Measurements from ENCODE around the gene PRKG1.
"Not testable (repeated sequence)": the region's sequence is repeated elsewhere in the genome, so short reads cannot be mapped to it uniquely, and the experiment has no call there.

PRKG1 gene

GRCh38 chr10:51273574-51273973 lies 199.3 kb downstream of the PRKG1 start:
- Histone ChIP-seq H3K4me1 (ENCODE audit: insufficient read depth, low read length) (peaks cover 10% of the 10 kb centered on the region; the same call in 1 of the 2 replicates), H3K27me3 (ENCODE audit: insufficient read depth, low read length) (no peaks in the 10 kb centered on the region), H3K27ac (ENCODE audit: low read depth, low read length) (no peak overlapping the region), H3K9ac (ENCODE audit: low read depth, low read length) (no peak overlapping the region), H3K36me3 (ENCODE audit: insufficient read depth, low read length) (no peaks in the 10 kb centered on the region), H3K4me3 (ENCODE audit: low read length) (no peak overlapping the region), H3K9me3 (ENCODE audit: insufficient read depth, low read depth, low read length) (peaks cover 2% of the 10 kb centered on the region; the same call in 1 of the 2 replicates)
- WGBS, result 98% methylated on average over 5 of the region's 5 CpGs

GRCh38 chr10:51276097-51276496 lies 201.8 kb downstream of the PRKG1 start:
- H3K27me3 ChIP-seq (ENCODE audit: insufficient read depth, low read length); H3K9me3 ChIP-seq (ENCODE audit: insufficient read depth, low read depth, low read length); H3K36me3 ChIP-seq (ENCODE audit: insufficient read depth, low read length); H3K9ac ChIP-seq (ENCODE audit: low read depth, low read length); H3K27ac ChIP-seq (ENCODE audit: low read depth, low read length); H3K4me3 ChIP-seq (ENCODE audit: low read length); H3K4me1 ChIP-seq (ENCODE audit: insufficient read depth, low read length): not testable (repeated sequence)
- WGBS, result 100% methylated on average over 5 of the region's 6 CpGs

- H3K4me3 ChIP-seq (ENCODE audit: low read length), result not testable (repeated sequence)
Measured at GRCh38 chr10:51281387-51281786, 207.1 kb downstream of the PRKG1 start.

GRCh38 chr10:51285601-51286000 lies 211.3 kb downstream of the PRKG1 start:
- Histone ChIP-seq H3K27me3 (ENCODE audit: insufficient read depth, low read length) (no peaks in the 10 kb centered on the region), H3K36me3 (ENCODE audit: insufficient read depth, low read length) (no peaks in the 10 kb centered on the region), H3K4me3 (ENCODE audit: low read length) (no peak overlapping the region), H3K9me3 (ENCODE audit: insufficient read depth, low read depth, low read length) (no peaks in the 10 kb centered on the region), H3K9ac (ENCODE audit: low read depth, low read length) (no peak overlapping the region), H3K4me1 (ENCODE audit: insufficient read depth, low read length) (peaks cover 15% of the 10 kb centered on the region), H3K27ac (ENCODE audit: low read depth, low read length) (no peak overlapping the region)
- WGBS, result 92% methylated on average over 3 of the region's 3 CpGs

More at GRCh38 chr10:51281387-51281786, 207.1 kb downstream of the PRKG1 start:
- H3K27ac ChIP-seq (ENCODE audit: low read depth, low read length); H3K27me3 ChIP-seq (ENCODE audit: insufficient read depth, low read length); H3K9ac ChIP-seq (ENCODE audit: low read depth, low read length); H3K36me3 ChIP-seq (ENCODE audit: insufficient read depth, low read length); H3K9me3 ChIP-seq (ENCODE audit: insufficient read depth, low read depth, low read length): not testable (repeated sequence)
- 86% methylated on average over 5 of the region's 5 CpGs for WGBS
- peaks cover 15% of the 10 kb centered on the region for H3K4me1 ChIP-seq (ENCODE audit: insufficient read depth, low read length)

GRCh38 chr10:51288511-51288910 lies 214.2 kb downstream of the PRKG1 start:
- Histone ChIP-seq H3K36me3 (ENCODE audit: insufficient read depth, low read length) (no peaks in the 10 kb centered on the region), H3K27ac (ENCODE audit: low read depth, low read length) (no peak overlapping the region), H3K9me3 (ENCODE audit: insufficient read depth, low read depth, low read length) (no peaks in the 10 kb centered on the region), H3K4me1 (ENCODE audit: insufficient read depth, low read length) (peaks cover under 1% of the 10 kb centered on the region; the same call in 1 of the 2 replicates), H3K4me3 (ENCODE audit: low read length) (no peak overlapping the region), H3K9ac (ENCODE audit: low read depth, low read length) (no peak overlapping the region), H3K27me3 (ENCODE audit: insufficient read depth, low read length) (no peaks in the 10 kb centered on the region)

- no peak overlapping the region for H3K4me3 ChIP-seq (ENCODE audit: low read length)
- H3K36me3 ChIP-seq (ENCODE audit: insufficient read depth, low read length), result no peaks in the 10 kb centered on the region
- H3K4me1 ChIP-seq (ENCODE audit: insufficient read depth, low read length), result no peaks in the 10 kb centered on the region
- WGBS, result 89% methylated on average over 1 of the region's 1 CpG
- H3K9me3 ChIP-seq (ENCODE audit: insufficient read depth, low read depth, low read length), result no peaks in the 10 kb centered on the region
- H3K27me3 ChIP-seq (ENCODE audit: insufficient read depth, low read length), result no peaks in the 10 kb centered on the region
- no peak overlapping the region for H3K9ac ChIP-seq (ENCODE audit: low read depth, low read length)
- H3K27ac ChIP-seq (ENCODE audit: low read depth, low read length), result no peak overlapping the region
Measured at GRCh38 chr10:51289519-51289918, 215.2 kb downstream of the PRKG1 start.

- Histone ChIP-seq H3K9ac (ENCODE audit: low read depth, low read length) (no peak overlapping the region), H3K36me3 (ENCODE audit: insufficient read depth, low read length) (no peaks in the 10 kb centered on the region), H3K27ac (ENCODE audit: low read depth, low read length) (no peak overlapping the region), H3K4me1 (ENCODE audit: insufficient read depth, low read length) (no peaks in the 10 kb centered on the region), H3K9me3 (ENCODE audit: insufficient read depth, low read depth, low read length) (no peaks in the 10 kb centered on the region), H3K27me3 (ENCODE audit: insufficient read depth, low read length) (no peaks in the 10 kb centered on the region), H3K4me3 (ENCODE audit: low read length) (no peak overlapping the region)
- WGBS, result 92% methylated on average over 2 of the region's 2 CpGs
Measured at GRCh38 chr10:51291961-51292360, 217.7 kb downstream of the PRKG1 start.

- Histone ChIP-seq H3K4me3 (ENCODE audit: low read length) (no peak overlapping the region), H3K27ac (ENCODE audit: low read depth, low read length) (no peak overlapping the region), H3K27me3 (ENCODE audit: insufficient read depth, low read length) (no peaks in the 10 kb centered on the region), H3K9me3 (ENCODE audit: insufficient read depth, low read depth, low read length) (no peaks in the 10 kb centered on the region), H3K36me3 (ENCODE audit: insufficient read depth, low read length) (no peaks in the 10 kb centered on the region), H3K9ac (ENCODE audit: low read depth, low read length) (no peak overlapping the region), H3K4me1 (ENCODE audit: insufficient read depth, low read length) (peaks cover 14% of the 10 kb centered on the region; the same call in 1 of the 2 replicates)
- WGBS, result no CpG with 5 or more reads among the region's 2 CpGs
Measured at GRCh38 chr10:51297438-51297837, 223.2 kb downstream of the PRKG1 start.

GRCh38 chr10:51300617-51301304 lies 226.5 kb downstream of the PRKG1 start:
- Histone ChIP-seq H3K36me3 (ENCODE audit: insufficient read depth, low read length) (no peaks in the 10 kb centered on the region), H3K27me3 (ENCODE audit: insufficient read depth, low read length) (no peaks in the 10 kb centered on the region), H3K27ac (ENCODE audit: low read depth, low read length) (no peak overlapping the region), H3K9me3 (ENCODE audit: insufficient read depth, low read depth, low read length) (no peaks in the 10 kb centered on the region), H3K4me3 (ENCODE audit: low read length) (no peak overlapping the region), H3K9ac (ENCODE audit: low read depth, low read length) (no peak overlapping the region), H3K4me1 (ENCODE audit: insufficient read depth, low read length) (peaks cover 14% of the 10 kb centered on the region; the same call in 1 of the 2 replicates)
- 90% methylated on average over 2 of the region's 2 CpGs for WGBS

GRCh38 chr10:51301644-51302043 lies 227.4 kb downstream of the PRKG1 start:
- no peaks in the 10 kb centered on the region for H3K36me3 ChIP-seq (ENCODE audit: insufficient read depth, low read length)
- no peaks in the 10 kb centered on the region for H3K27me3 ChIP-seq (ENCODE audit: insufficient read depth, low read length)
- no peak overlapping the region for H3K4me3 ChIP-seq (ENCODE audit: low read length)
- H3K4me1 ChIP-seq (ENCODE audit: insufficient read depth, low read length), result peaks cover 14% of the 10 kb centered on the region; the same call in 1 of the 2 replicates
- H3K9me3 ChIP-seq (ENCODE audit: insufficient read depth, low read depth, low read length), result no peaks in the 10 kb centered on the region
- 74% methylated on average over 5 of the region's 5 CpGs for WGBS
- H3K9ac ChIP-seq (ENCODE audit: low read depth, low read length), result no peak overlapping the region
- H3K27ac ChIP-seq (ENCODE audit: low read depth, low read length), result no peak overlapping the region

- Histone ChIP-seq H3K4me3 (ENCODE audit: low read length) (no peak overlapping the region), H3K9ac (ENCODE audit: low read depth, low read length) (no peak overlapping the region), H3K9me3 (ENCODE audit: insufficient read depth, low read depth, low read length) (no peaks in the 10 kb centered on the region), H3K27me3 (ENCODE audit: insufficient read depth, low read length) (no peaks in the 10 kb centered on the region), H3K4me1 (ENCODE audit: insufficient read depth, low read length) (peaks cover 14% of the 10 kb centered on the region; the same call in 1 of the 2 replicates), H3K27ac (ENCODE audit: low read depth, low read length) (no peak overlapping the region), H3K36me3 (ENCODE audit: insufficient read depth, low read length) (no peaks in the 10 kb centered on the region)
- WGBS, result no CpG with 5 or more reads among the region's 1 CpG
Measured at GRCh38 chr10:51302316-51302715, 228.0 kb downstream of the PRKG1 start.

- H3K4me1 ChIP-seq (ENCODE audit: insufficient read depth, low read length), result no peaks in the 10 kb centered on the region
- H3K9me3 ChIP-seq (ENCODE audit: insufficient read depth, low read depth, low read length), result no peaks in the 10 kb centered on the region
- no CpG with 5 or more reads among the region's 1 CpG for WGBS
- no peaks in the 10 kb centered on the region for H3K27me3 ChIP-seq (ENCODE audit: insufficient read depth, low read length)
- H3K36me3 ChIP-seq (ENCODE audit: insufficient read depth, low read length), result no peaks in the 10 kb centered on the region
- no peak overlapping the region for H3K4me3 ChIP-seq (ENCODE audit: low read length)
- no peak overlapping the region for H3K9ac ChIP-seq (ENCODE audit: low read depth, low read length)
- no peak overlapping the region for H3K27ac ChIP-seq (ENCODE audit: low read depth, low read length)
Measured at GRCh38 chr10:51308116-51308515, 233.8 kb downstream of the PRKG1 start.

Measured in HUES64 (cell line).